IMR-90 (cell line): Measurements from ENCODE around the gene ATRNL1. TPM values are rescaled to one million over a fixed set of nuclear protein-coding genes. Genes with fewer than 3 reads are reported as not detected.

Source experiments
- ATAC-seq: fragments of 200-7000 bp; cut with Tn5 transposase; 2 replicates; pipeline ENCODE4 v1.9.1; 2020; ENCODE audit warnings: low read depth, mild to moderate bottlenecking, moderate library complexity
- BruUV-seq: library from RNA; stranded (reverse); fragments of 400-500 nt; replicated peaks from 2 replicates; lab custom pipeline; 2021; lab: Mats Ljungman, UMichigan
- CTCF ChIA-PET: fragments of 300-600 bp; formaldehyde crosslinking; extraction: SDS; loops from one replicate; lab custom pipeline; 2021; ENCODE audit warnings: antibody characterized with exemption; lab: Yijun Ruan, JAX
- POLR2A ChIA-PET: fragments of 300-600 bp; sonication (Branson Sonifier 250); formaldehyde crosslinking; loops from one replicate; lab custom pipeline; 2022; ENCODE audit warnings: antibody characterized with exemption; ENCODE audit not compliant: unreplicated experiment; lab: Charles Lee
- DNase-seq: peaks from one replicate; pipeline ENCODE4 v3.0.0; 2013
- H2AFZ ChIP-seq: replicated peaks from 2 replicates; pipeline ENCODE3; 2013; ENCODE audit warnings: low read length, mild to moderate bottlenecking; ENCODE audit not compliant: poor library complexity
- H2AK5ac ChIP-seq: 2 replicates; pipeline ENCODE4 v1.6.1; 2013; ENCODE audit warnings: low read depth, low read length, inconsistent platforms
- H2AK9ac ChIP-seq: replicated peaks from 2 replicates; pipeline ENCODE3; 2013; ENCODE audit warnings: mild to moderate bottlenecking, low read depth, low read length, moderate library complexity; ENCODE audit not compliant: poor library complexity
- H2BK120ac ChIP-seq: 2 replicates; pipeline ENCODE4 v1.6.1; 2013; ENCODE audit warnings: low read depth, low read length, inconsistent platforms
- H2BK15ac ChIP-seq: 3 replicates; pipeline ENCODE4 v1.6.1; 2013; ENCODE audit warnings: low read depth, low read length, inconsistent platforms
- H2BK20ac ChIP-seq: 2 replicates; pipeline ENCODE4 v1.6.1; 2013; ENCODE audit warnings: low read depth, mild to moderate bottlenecking, inconsistent platforms, low read length, moderate library complexity
- H2BK5ac ChIP-seq: 2 replicates; pipeline ENCODE4 v1.6.1; 2013; ENCODE audit warnings: mild to moderate bottlenecking, low read depth, low read length, inconsistent platforms; ENCODE audit not compliant: poor library complexity, severe bottlenecking
- H3K14ac ChIP-seq: replicated peaks from 2 replicates; pipeline ENCODE4 v1.6.1; 2013; ENCODE audit warnings: low read depth, low read length, inconsistent platforms
- H3K18ac ChIP-seq: 2 replicates; pipeline ENCODE4 v1.6.1; 2013; ENCODE audit warnings: low read depth, low read length, control low read depth
- H3K23ac ChIP-seq: 2 replicates; pipeline ENCODE4 v1.6.1; 2013; ENCODE audit warnings: low read depth, low read length, inconsistent platforms
- H3K27ac ChIP-seq: 2 replicates; pipeline ENCODE4 v1.5.1; 2013; ENCODE audit warnings: mild to moderate bottlenecking, control low read depth, low read length; ENCODE audit not compliant: insufficient read depth
- H3K27me3 ChIP-seq: 2 replicates; pipeline ENCODE4 v1.6.1; 2013; ENCODE audit warnings: low read length; ENCODE audit not compliant: control insufficient read depth, insufficient read depth
- H3K36me3 ChIP-seq: 2 replicates; pipeline ENCODE4 v1.6.1; 2013; ENCODE audit warnings: low read length, mixed read lengths; ENCODE audit not compliant: control insufficient read depth, insufficient read depth
- H3K4ac ChIP-seq: 2 replicates; pipeline ENCODE4 v1.6.1; 2013; ENCODE audit warnings: low read depth, low read length, inconsistent platforms
- H3K4me1 ChIP-seq: 2 replicates; pipeline ENCODE4 v1.6.1; 2013; ENCODE audit warnings: low read length, mixed read lengths; ENCODE audit not compliant: control insufficient read depth, insufficient read depth
- H3K4me2 ChIP-seq: 2 replicates; pipeline ENCODE4 v1.6.1; 2013; ENCODE audit warnings: low read depth, mild to moderate bottlenecking, control low read depth, low read length, moderate library complexity
- H3K4me3 ChIP-seq: 2 replicates; pipeline ENCODE4 v1.5.1; 2013; ENCODE audit warnings: low read depth, mild to moderate bottlenecking, control low read depth, low read length, moderate library complexity; ENCODE audit not compliant: insufficient read depth
- H3K56ac ChIP-seq: 2 replicates; pipeline ENCODE4 v1.6.1; 2013; ENCODE audit warnings: low read length, inconsistent platforms; ENCODE audit not compliant: insufficient read depth; ENCODE audit errors: extremely low read depth
- H3K79me1 ChIP-seq, 2 experiments: 2 replicates each; pipeline ENCODE4 v1.6.1; 2013; ENCODE audit warnings: low read length in 2 of 2, inconsistent platforms in 1 of 2, low read depth in 1 of 2
- H3K9ac ChIP-seq: 2 replicates; pipeline ENCODE4 v1.6.1; 2013; ENCODE audit warnings: low read depth, low read length, control low read depth
- H3K9me1 ChIP-seq: 2 replicates; pipeline ENCODE4 v1.6.1; 2013; ENCODE audit warnings: low read length, inconsistent platforms; ENCODE audit not compliant: insufficient read depth
- H3K9me3 ChIP-seq: 2 replicates; pipeline ENCODE4 v1.6.1; 2013; ENCODE audit warnings: low read length; ENCODE audit not compliant: control insufficient read depth, insufficient read depth
- H4K20me1 ChIP-seq: 2 replicates; pipeline ENCODE4 v1.6.1; 2013; ENCODE audit warnings: low read length, inconsistent platforms; ENCODE audit not compliant: insufficient read depth
- H4K5ac ChIP-seq: 2 replicates; pipeline ENCODE4 v1.6.1; 2013; ENCODE audit warnings: mild to moderate bottlenecking, low read depth, low read length, control low read depth
- H4K8ac ChIP-seq, 2 experiments: 2 replicates each; pipeline ENCODE4 v1.6.1; 2013; ENCODE audit warnings: low read depth in 2 of 2, low read length in 2 of 2, control low read depth in 1 of 2, inconsistent platforms in 1 of 2
- H4K91ac ChIP-seq: 2 replicates; pipeline ENCODE4 v1.6.1; 2013; ENCODE audit warnings: low read depth, low read length, inconsistent platforms; ENCODE audit not compliant: insufficient read depth
- BHLHE40 ChIP-seq: fragments of 150-350 bp; IDR thresholded peaks from 2 replicates; pipeline ENCODE4 v1.6.1; 2016; ENCODE audit warnings: mild to moderate bottlenecking, low read depth, low read length
- CEBPB ChIP-seq: IDR thresholded peaks from 2 replicates; pipeline ENCODE4 v1.6.1; 2012; ENCODE audit warnings: low read depth, low read length, improper control_type of control experiment
- CHD1 ChIP-seq: IDR thresholded peaks from 2 replicates; pipeline ENCODE4 v1.6.1; 2012; ENCODE audit warnings: low read depth, low read length, improper control_type of control experiment
- CTCF ChIP-seq: conservative IDR thresholded peaks from 2 replicates; pipeline ENCODE4 v1.5.1; 2012; ENCODE audit warnings: mild to moderate bottlenecking, low read depth, low read length, improper control_type of control experiment
- ELK1 ChIP-seq: fragments of 150-350 bp; IDR thresholded peaks from 2 replicates; pipeline ENCODE4 v1.6.1; 2016; ENCODE audit warnings: low read depth, mild to moderate bottlenecking, low read length, moderate library complexity, borderline replicate concordance
- FOS ChIP-seq: fragments of 150-350 bp; IDR thresholded peaks from 2 replicates; pipeline ENCODE4 v1.6.1; 2016; ENCODE audit warnings: low read depth, low read length
- MAFK ChIP-seq: IDR thresholded peaks from 2 replicates; pipeline ENCODE4 v1.6.1; 2012; ENCODE audit warnings: low read depth, low read length, improper control_type of control experiment
- MAZ ChIP-seq: IDR thresholded peaks from 2 replicates; pipeline ENCODE4 v1.6.1; 2012; ENCODE audit warnings: low read depth, mild to moderate bottlenecking, low read length, improper control_type of control experiment, moderate library complexity, borderline replicate concordance
- MXI1 ChIP-seq: IDR thresholded peaks from 2 replicates; pipeline ENCODE4 v1.6.1; 2012; ENCODE audit warnings: low read depth, mild to moderate bottlenecking, low read length, moderate library complexity, borderline replicate concordance
- NFE2L2 ChIP-seq: fragments of 150-350 bp; IDR thresholded peaks from 2 replicates; pipeline ENCODE4 v1.6.1; 2016; ENCODE audit warnings: low read depth, mild to moderate bottlenecking, low read length
- POLR2A ChIP-seq: IDR thresholded peaks from 2 replicates; pipeline ENCODE4 v1.6.1; 2012; ENCODE audit warnings: mild to moderate bottlenecking, low read depth, low read length
- RAD21 ChIP-seq: IDR thresholded peaks from 2 replicates; pipeline ENCODE4 v1.6.1; 2012; ENCODE audit warnings: low read length, improper control_type of control experiment
- RCOR1 ChIP-seq: IDR thresholded peaks from 2 replicates; pipeline ENCODE4 v1.6.1; 2012; ENCODE audit warnings: mild to moderate bottlenecking, low read length, improper control_type of control experiment; ENCODE audit not compliant: insufficient replicate concordance
- RFX5 ChIP-seq: IDR thresholded peaks from 2 replicates; pipeline ENCODE4 v1.8.0; 2012; ENCODE audit warnings: low read depth, mild to moderate bottlenecking, low read length, moderate library complexity
- SMC3 ChIP-seq: fragments of 150-350 bp; IDR thresholded peaks from 2 replicates; pipeline ENCODE4 v1.6.1; 2016; ENCODE audit warnings: low read depth, mild to moderate bottlenecking, antibody characterized with exemption, low read length, moderate library complexity
- USF2 ChIP-seq: fragments of 150-350 bp; IDR thresholded peaks from 2 replicates; pipeline ENCODE4 v1.6.1; 2017; ENCODE audit warnings: mild to moderate bottlenecking, antibody characterized with exemption, low read length, low read depth
- WGBS, 2 experiments: methylation state at CpG; one replicate each; pipeline versions ENCODE4 v1.1.5 to v1.1.7; 2013; ENCODE audit warnings: missing lambda C conversion rate in 2 of 2; ENCODE audit not compliant: insufficient read length in 1 of 2; ENCODE audit errors: extremely low coverage in 2 of 2; 5-methylcytosine and 5-hydroxymethylcytosine counted together
- dilution Hi-C: fragments of 300-500 bp; cut with HindIII; formaldehyde crosslinking; loops from one replicate; pipeline ENCODE4 v1.14.3; 2018; ENCODE audit warnings: low sequenced_read_pairs; ENCODE audit not compliant: unreplicated experiment
- in situ Hi-C: fragments of 300-500 bp; cut with MboI; formaldehyde crosslinking; loops from 3 replicates; pipeline ENCODE4 v1.14.3; 2019; ENCODE audit warnings: low sequenced_read_pairs, inconsistent platforms, mixed read lengths
- intact Hi-C: fragments of 100-400 bp; cut with micrococcal nuclease; formaldehyde crosslinking; loops from 2 replicates; pipeline ENCODE4 v1.10.0; 2022
- polyA plus RNA-seq, 3 experiments: library from polyadenylated mRNA; depleted of rRNA; stranded (reverse); fragments of >200 nt; gene quantifications; 2 replicates each; pipeline ENCODE4 v1.2.3, GENCODE V29; 2012; ENCODE audit warnings: low replicate concordance in 1 of 3
- total RNA-seq: library from RNA; depleted of rRNA; stranded (reverse); fragments of >200 nt; gene quantifications from 2 replicates; pipeline ENCODE4 v1.2.3, GENCODE V29; 2012

ATRNL1 gene
- total and polyA plus RNA-seq, 2 of the 4 experiments (the other 2 are of a cell fraction): 0.18 to 0.19 TPM

- no peak overlapping the region for H2BK120ac ChIP-seq
- H3K56ac ChIP-seq: no peak overlapping the region
- H3K4me1 ChIP-seq: no peaks in the 10 kb centered on the region
- no peak overlapping the region for H3K4me2 ChIP-seq
- H3K4me3 ChIP-seq: no peak overlapping the region
- no peaks in the 10 kb centered on the region for H3K79me1 ChIP-seq
- POLR2A ChIA-PET: no interaction called here
- no peaks in the 10 kb centered on the region for H3K9me1 ChIP-seq
- dilution Hi-C loops: no loop called here
- in situ Hi-C loops: no loop called here
- H3K27ac ChIP-seq: no peak overlapping the region
- no peak overlapping the region for H2AK5ac ChIP-seq
- no peak overlapping the region for H2BK20ac ChIP-seq
- TF ChIP-seq CEBPB (no peak), CTCF (no peak), MXI1 (no peak), USF2 (no peak), RFX5 (no peak), RAD21 (no peak), CHD1 (no peak), ELK1 (no peak), MAFK (no peak), FOS (no peak), SMC3 (no peak), MAZ (no peak), NFE2L2 (no peak), POLR2A (no peak), BHLHE40 (no peak), RCOR1 (no peak)
- H4K5ac ChIP-seq: no peak overlapping the region
- no peak overlapping the region for H3K14ac ChIP-seq
- H3K18ac ChIP-seq: no peak overlapping the region
- H4K8ac ChIP-seq: no peak overlapping the region
- no peak overlapping the region for H3K4ac ChIP-seq
- H2AFZ ChIP-seq: no peak overlapping the region
- H3K9me3 ChIP-seq: no peaks in the 10 kb centered on the region
- H2BK15ac ChIP-seq: no peak overlapping the region
- BruUV-seq: no TSS peak
- H2AK9ac ChIP-seq: no peak overlapping the region
- no peak for DNase-seq
- no peak overlapping the region for H3K23ac ChIP-seq
- no peak overlapping the region for H2BK5ac ChIP-seq
- no peaks in the 10 kb centered on the region for H3K27me3 ChIP-seq
- WGBS, 2 experiments: no CpG with 5 or more reads among the region's 3 CpGs
- no peaks in the 10 kb centered on the region for H3K36me3 ChIP-seq
- no peak for ATAC-seq
- CTCF ChIA-PET: no interaction called here
- H3K9ac ChIP-seq: no peak overlapping the region
- intact Hi-C loops: no loop called here
- no peaks in the 10 kb centered on the region for H4K20me1 ChIP-seq
- no peak overlapping the region for H4K91ac ChIP-seq
Observed at GRCh38 chr10:115436999-115437398, 343.8 kb downstream of the ATRNL1 start.
